ENCODE results near the gene TLCD5. TPM values are rescaled to one million over a fixed set of nuclear protein-coding genes. Genes with fewer than 3 reads are reported as not detected.

Gene TLCD5
- total and polyA plus RNA-seq, 7 donors, result 0.39 to 2.5 (median 0.71) TPM

DNA sequence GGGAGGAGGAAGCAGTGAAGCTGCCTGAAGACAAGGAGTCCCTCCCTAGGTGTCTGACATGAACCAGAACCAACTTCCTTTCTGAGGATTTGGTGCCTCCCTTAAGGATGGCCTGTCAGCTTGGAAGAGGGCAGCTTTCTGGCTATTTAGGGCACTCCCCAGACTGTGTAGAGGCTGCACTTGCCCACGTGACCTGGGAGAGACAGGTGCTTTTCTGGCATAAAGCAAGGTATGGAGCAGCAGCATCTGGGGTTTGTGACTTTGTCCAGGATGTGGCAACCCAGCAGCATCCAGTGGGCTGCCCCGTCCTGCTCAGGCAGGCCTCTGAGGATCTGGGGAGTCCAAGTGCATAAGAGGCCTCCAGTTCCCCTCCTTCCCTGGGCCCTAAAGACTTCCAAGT, 42.0 kb upstream of the TLCD5 start:
- Histone ChIP-seq H3K27me3 (ENCODE audit: insufficient read depth in 3 of 3, low read length in 2 of 3) (no peaks in the 10 kb centered on the region), H3K9me3 (no peaks in the 10 kb centered on the region), H3K4me3 (no peak overlapping the region), H3K27ac (no peak overlapping the region), H3K36me3 (ENCODE audit: insufficient read depth in 1 of 2, low read depth in 1 of 2) (peaks cover 0 to 2% of the 10 kb centered on the region in 2 donors), H3K4me1 (no peaks in the 10 kb centered on the region)
- TF ChIP-seq, protein P1, sequence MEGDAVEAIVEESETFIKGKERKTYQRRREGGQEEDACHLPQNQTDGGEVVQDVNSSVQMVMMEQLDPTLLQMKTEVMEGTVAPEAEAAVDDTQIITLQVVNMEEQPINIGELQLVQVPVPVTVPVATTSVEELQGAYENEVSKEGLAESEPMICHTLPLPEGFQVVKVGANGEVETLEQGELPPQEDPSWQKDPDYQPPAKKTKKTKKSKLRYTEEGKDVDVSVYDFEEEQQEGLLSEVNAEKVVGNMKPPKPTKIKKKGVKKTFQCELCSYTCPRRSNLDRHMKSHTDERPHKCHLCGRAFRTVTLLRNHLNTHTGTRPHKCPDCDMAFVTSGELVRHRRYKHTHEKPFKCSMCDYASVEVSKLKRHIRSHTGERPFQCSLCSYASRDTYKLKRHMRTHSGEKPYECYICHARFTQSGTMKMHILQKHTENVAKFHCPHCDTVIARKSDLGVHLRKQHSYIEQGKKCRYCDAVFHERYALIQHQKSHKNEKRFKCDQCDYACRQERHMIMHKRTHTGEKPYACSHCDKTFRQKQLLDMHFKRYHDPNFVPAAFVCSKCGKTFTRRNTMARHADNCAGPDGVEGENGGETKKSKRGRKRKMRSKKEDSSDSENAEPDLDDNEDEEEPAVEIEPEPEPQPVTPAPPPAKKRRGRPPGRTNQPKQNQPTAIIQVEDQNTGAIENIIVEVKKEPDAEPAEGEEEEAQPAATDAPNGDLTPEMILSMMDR (IDR thresholded peaks at IDR 0.05), result no peak
- no peak for ATAC-seq
- intact Hi-C loops (cut with DNase I), result loop anchor here in 1 of 2 donors (10.0 kb wide), 1 partner anchor 628 kb away; no protein-coding TSS in a partner anchor
- no peak for DNase-seq
- WGBS, 3 donors, result 67 to 71% (median 70%) methylated on average over 2 of the region's 2 CpGs

DNA sequence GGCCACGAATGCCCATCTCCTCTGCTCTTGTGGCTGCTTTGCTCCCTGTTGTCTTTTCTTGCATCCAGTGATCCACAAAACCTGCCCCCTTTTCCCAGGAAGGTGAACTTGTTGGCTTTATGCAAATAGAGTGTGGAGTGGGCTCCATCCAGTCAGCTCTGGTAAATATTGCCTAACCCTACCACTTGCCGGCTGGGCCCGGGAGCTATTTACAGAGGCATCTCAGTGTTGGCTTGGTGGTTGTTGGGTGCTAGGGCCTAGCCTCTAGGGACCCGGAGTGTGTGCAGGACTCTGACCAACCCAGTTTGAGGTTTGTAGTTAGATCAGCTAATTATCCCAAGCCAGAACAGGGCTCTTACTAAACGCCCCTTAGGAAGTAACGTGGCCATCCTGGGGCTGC, 40.8 kb upstream of the TLCD5 start:
- peaks cover 0 to 2% of the 10 kb centered on the region in 2 donors for H3K36me3 ChIP-seq (ENCODE audit: insufficient read depth in 1 of 2, low read depth in 1 of 2)
- no peak overlapping the region for H3K4me3 ChIP-seq
- intact Hi-C loops (cut with DNase I), result loop anchor here in 1 of 2 donors (10.0 kb wide), 1 partner anchor 629 kb away; no protein-coding TSS in a partner anchor
- H3K4me1 ChIP-seq, result no peaks in the 10 kb centered on the region
- ATAC-seq (no peak), DNase-seq (no peak)
- TF ChIP-seq, protein P1 (IDR thresholded peaks at IDR 0.05), result no peak
- no peaks in the 10 kb centered on the region for H3K9me3 ChIP-seq
- no peak overlapping the region for H3K27ac ChIP-seq
- H3K27me3 ChIP-seq (ENCODE audit: insufficient read depth in 3 of 3, low read length in 2 of 3), result peaks cover 0 to 4% (median 0%) of the 10 kb centered on the region in 3 donors
- WGBS, 3 donors, result 88 to 95% (median 93%) methylated on average over 6 of the region's 6 CpGs

DNA sequence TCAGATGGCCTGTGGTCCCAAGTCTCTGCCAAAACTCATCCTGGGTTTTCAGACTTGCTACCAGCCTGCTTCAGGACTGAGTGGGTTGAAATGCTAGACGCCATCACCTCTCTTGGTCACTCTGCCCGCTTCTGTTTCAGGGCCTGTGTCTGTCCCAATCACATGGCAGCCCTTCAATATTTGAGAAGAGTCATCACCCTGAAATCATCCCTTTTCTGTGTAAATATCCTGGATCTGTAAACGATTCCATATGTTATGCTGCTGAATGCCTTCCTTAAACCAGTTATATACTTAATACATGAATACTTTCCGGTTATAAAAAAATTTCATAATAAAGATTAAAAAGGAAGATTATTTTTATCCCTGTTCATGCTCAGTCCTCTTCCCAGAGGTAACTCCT, 39.8 kb upstream of the TLCD5 start:
- intact Hi-C loops (cut with DNase I), result loop anchor here in 1 of 2 donors (10.0 kb wide), 1 partner anchor 630 kb away; no protein-coding TSS in a partner anchor
- Histone ChIP-seq H3K27me3 (ENCODE audit: insufficient read depth in 3 of 3, low read length in 2 of 3) (peaks cover 0 to 11% (median under 1%) of the 10 kb centered on the region in 3 donors), H3K27ac (no peak overlapping the region), H3K4me1 (no peaks in the 10 kb centered on the region), H3K9me3 (no peaks in the 10 kb centered on the region), H3K4me3 (no peak overlapping the region), H3K36me3 (ENCODE audit: insufficient read depth in 1 of 2, low read depth in 1 of 2) (peaks cover 0 to 2% of the 10 kb centered on the region in 2 donors)
- ATAC-seq (no peak), DNase-seq (no peak)
- 85 to 88% (median 87%) methylated on average over 4 of the region's 4 CpGs for WGBS, 3 donors
- TF ChIP-seq, protein P1 (IDR thresholded peaks at IDR 0.05), result no peak

DNA sequence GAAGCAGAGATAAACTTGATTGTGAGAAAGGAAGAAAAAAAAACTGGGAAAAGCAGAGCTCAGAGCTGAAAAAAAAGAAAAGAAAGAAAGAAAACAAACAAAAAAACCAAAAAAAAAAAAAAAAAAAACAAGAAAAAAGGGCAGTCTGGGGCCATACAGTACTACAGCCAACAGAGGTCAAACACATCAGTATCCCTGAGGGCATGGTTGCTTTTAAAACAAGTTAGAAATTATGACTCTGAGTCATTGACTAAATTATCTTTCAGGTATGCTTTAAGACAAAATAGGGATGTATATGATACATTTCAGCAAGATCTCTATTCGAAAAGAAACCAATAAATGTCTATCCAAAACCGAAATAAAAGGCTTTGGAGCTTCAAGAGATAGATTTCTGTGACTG, 37.1 kb upstream of the TLCD5 start:
- Histone ChIP-seq H3K27me3 (ENCODE audit: insufficient read depth in 3 of 3, low read length in 2 of 3) (peaks cover 0 to 25% (median 2%) of the 10 kb centered on the region in 3 donors), H3K4me3 (no peak overlapping the region), H3K36me3 (ENCODE audit: insufficient read depth in 1 of 2, low read depth in 1 of 2) (peaks cover 0 to 2% of the 10 kb centered on the region in 2 donors), H3K9me3 (no peaks in the 10 kb centered on the region), H3K27ac (no peak overlapping the region), H3K4me1 (no peaks in the 10 kb centered on the region)
- ATAC-seq, result no peak
- 94 to 97% (median 95%) methylated on average over 2 of the region's 2 CpGs for WGBS, 3 donors
- TF ChIP-seq, protein P1 (IDR thresholded peaks at IDR 0.05), result no peak
- DNase-seq, result no peak
- intact Hi-C loops (cut with DNase I), result loop anchor here in 1 of 2 donors (10.0 kb wide), 1 partner anchor 633 kb away; no protein-coding TSS in a partner anchor

DNA sequence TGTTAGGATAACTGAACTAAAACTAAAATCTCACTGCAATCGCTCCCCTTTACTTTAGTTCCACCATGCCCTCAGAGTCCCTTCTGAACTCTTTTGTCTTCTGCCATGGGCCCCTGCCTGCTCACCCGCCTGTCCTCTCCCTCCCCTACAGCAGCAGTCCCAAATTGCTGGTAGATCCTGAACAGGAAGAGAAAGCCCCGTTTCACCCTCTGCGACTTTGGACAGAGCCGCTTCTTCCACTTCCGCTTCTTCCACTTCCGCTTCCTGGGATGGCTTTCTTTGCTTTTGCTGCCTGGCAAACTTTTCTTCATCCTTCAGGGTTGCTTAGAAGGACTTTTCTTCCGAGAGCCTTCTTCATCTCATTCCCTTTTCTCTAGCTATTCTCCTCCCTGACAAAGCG, 35.7 kb upstream of the TLCD5 start:
- H3K27me3 ChIP-seq (ENCODE audit: insufficient read depth in 3 of 3, low read length in 2 of 3), result peaks cover 3 to 35% (median 3%) of the 10 kb centered on the region in 3 donors
- WGBS, 3 donors, result 69 to 74% (median 72%) methylated on average over 9 of the region's 9 CpGs
- no peak for ATAC-seq

More for the DNA sequence above, 35.7 kb upstream of the TLCD5 start:
- Histone ChIP-seq H3K9me3 (no peaks in the 10 kb centered on the region), H3K4me1 (no peaks in the 10 kb centered on the region), H3K27ac (no peak overlapping the region), H3K36me3 (ENCODE audit: insufficient read depth in 1 of 2, low read depth in 1 of 2) (peaks cover 0 to 2% of the 10 kb centered on the region in 2 donors), H3K4me3 (no peak overlapping the region)
- TF ChIP-seq, protein P1 (IDR thresholded peaks at IDR 0.05), result no peak
- DNase-seq, result no peak
- intact Hi-C loops (cut with DNase I), result loop anchor here in 1 of 2 donors (10.0 kb wide), 1 partner anchor 635 kb away; no protein-coding TSS in a partner anchor

Measured in psoas muscle (tissue), 8 donors.